Esophagus squamous epithelium (tissue), 4 donors: Measurements from ENCODE around the gene RABGAP1.

Experiments used
- POLR2A ChIP-seq, 4 donors: fragments of 450-650 bp; IDR thresholded peaks; one replicate each; pipeline ENCODE4 v1.6.1; 2017; ENCODE audit warnings: antibody characterized with exemption in 4 of 4, mild to moderate bottlenecking in 4 of 4, moderate library complexity in 3 of 4
- TF ChIP-seq, protein P1 (sequence below), 6 experiments: fragments of 450-650 bp in 4 of 6; fragments of 200-600 bp in 2 of 6; sonication (generic) in 2 of 6; IDR thresholded peaks; one replicate each; pipeline ENCODE4 v1.5.1; 2016 to 2019; ENCODE audit warnings: antibody characterized with exemption in 6 of 6, mild to moderate bottlenecking in 4 of 6, moderate library complexity in 4 of 6

DNA sequence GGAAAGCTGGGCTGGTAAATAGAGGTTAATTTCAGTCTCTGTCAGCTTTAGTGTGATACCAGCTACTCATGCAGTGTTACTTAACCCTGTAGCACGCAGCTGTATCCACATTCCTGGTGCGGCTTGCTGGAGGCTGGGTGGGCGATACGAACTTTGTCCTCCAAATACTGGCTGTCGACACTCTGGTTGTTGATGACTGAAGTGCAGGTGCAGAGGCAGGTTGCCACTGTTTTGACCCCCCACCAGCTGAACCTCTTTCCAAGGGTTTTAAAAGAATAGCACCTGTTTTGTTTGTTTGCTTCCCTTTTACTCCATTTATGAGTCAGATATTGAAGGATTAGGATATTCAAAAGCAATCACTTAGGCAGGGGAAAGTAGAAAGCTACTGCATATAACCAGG, 4.4 kb upstream of the RABGAP1 start:
- TF ChIP-seq, protein P1, sequence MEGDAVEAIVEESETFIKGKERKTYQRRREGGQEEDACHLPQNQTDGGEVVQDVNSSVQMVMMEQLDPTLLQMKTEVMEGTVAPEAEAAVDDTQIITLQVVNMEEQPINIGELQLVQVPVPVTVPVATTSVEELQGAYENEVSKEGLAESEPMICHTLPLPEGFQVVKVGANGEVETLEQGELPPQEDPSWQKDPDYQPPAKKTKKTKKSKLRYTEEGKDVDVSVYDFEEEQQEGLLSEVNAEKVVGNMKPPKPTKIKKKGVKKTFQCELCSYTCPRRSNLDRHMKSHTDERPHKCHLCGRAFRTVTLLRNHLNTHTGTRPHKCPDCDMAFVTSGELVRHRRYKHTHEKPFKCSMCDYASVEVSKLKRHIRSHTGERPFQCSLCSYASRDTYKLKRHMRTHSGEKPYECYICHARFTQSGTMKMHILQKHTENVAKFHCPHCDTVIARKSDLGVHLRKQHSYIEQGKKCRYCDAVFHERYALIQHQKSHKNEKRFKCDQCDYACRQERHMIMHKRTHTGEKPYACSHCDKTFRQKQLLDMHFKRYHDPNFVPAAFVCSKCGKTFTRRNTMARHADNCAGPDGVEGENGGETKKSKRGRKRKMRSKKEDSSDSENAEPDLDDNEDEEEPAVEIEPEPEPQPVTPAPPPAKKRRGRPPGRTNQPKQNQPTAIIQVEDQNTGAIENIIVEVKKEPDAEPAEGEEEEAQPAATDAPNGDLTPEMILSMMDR (IDR thresholded peaks at IDR 0.05), result no peak
- TF ChIP-seq POLR2A (IDR thresholded peaks at IDR 0.05), result no peak
